Neural cell (in vitro differentiated cells): ENCODE results near the gene RIPK3. TPM values are rescaled to one million over a fixed set of nuclear protein-coding genes. Genes with fewer than 3 reads are reported as not detected.

Experiments used
- H2AFZ ChIP-seq: fragments of 200-600, 300-800 bp; sonication (generic), shearing (Covaris generic); 2 replicates; pipeline ENCODE4 v1.6.0; 2014; ENCODE audit warnings: low read depth, mild to moderate bottlenecking, antibody characterized with exemption, low read length, moderate library complexity
- H3F3A ChIP-seq: fragments of 200-600 bp; shearing (Covaris generic); 2 replicates; pipeline ENCODE4 v1.6.1; 2016; ENCODE audit warnings: mild to moderate bottlenecking, moderate library complexity, mixed read lengths, antibody characterized with exemption, low read length; ENCODE audit not compliant: insufficient read depth, poor library complexity, severe bottlenecking
- H3K27ac ChIP-seq: fragments of 200-600, 300-800 bp; sonication (generic), shearing (Covaris generic); 2 replicates; pipeline ENCODE4 v1.5.1; 2014; ENCODE audit warnings: mild to moderate bottlenecking, low read length, moderate library complexity
- H3K27me3 ChIP-seq: fragments of 300-800, 200-600 bp; sonication (generic), shearing (Covaris generic); 2 replicates; pipeline ENCODE4 v1.6.0; 2014; ENCODE audit warnings: mild to moderate bottlenecking, low read depth, low read length, moderate library complexity; ENCODE audit not compliant: insufficient read depth
- H3K36me3 ChIP-seq: fragments of 300-800, 200-600 bp; sonication (generic), shearing (Covaris generic); 2 replicates; pipeline ENCODE4 v1.5.1; 2014; ENCODE audit warnings: mild to moderate bottlenecking, antibody characterized with exemption, low read length, moderate library complexity; ENCODE audit not compliant: insufficient read depth
- H3K4me2 ChIP-seq: fragments of 300-800, 200-600 bp; sonication (generic), shearing (Covaris generic); 2 replicates; pipeline ENCODE4 v1.6.0; 2014; ENCODE audit warnings: mild to moderate bottlenecking, low read length
- H3K4me3 ChIP-seq: fragments of 300-800, 200-600 bp; sonication (generic), shearing (Covaris generic); 2 replicates; pipeline ENCODE4 v1.5.1; 2014; ENCODE audit warnings: mild to moderate bottlenecking, low read length, moderate library complexity
- H3K79me2 ChIP-seq: fragments of 200-600 bp; shearing (Covaris generic); replicated peaks from 2 replicates; pipeline ENCODE4 v1.6.0; 2014; ENCODE audit warnings: mild to moderate bottlenecking, low read length, moderate library complexity; ENCODE audit not compliant: insufficient read depth
- H3K9ac ChIP-seq: fragments of 300-800, 200-600 bp; sonication (generic), shearing (Covaris generic); 2 replicates; pipeline ENCODE4 v1.6.1; 2016; ENCODE audit warnings: mild to moderate bottlenecking, low read length, mixed read lengths
- H3K9me2 ChIP-seq: fragments of 200-600 bp; shearing (Covaris generic); 2 replicates; pipeline ENCODE4 v1.6.1; 2016; ENCODE audit warnings: mild to moderate bottlenecking, low read length, mixed read lengths; ENCODE audit not compliant: insufficient read depth
- H3K9me3 ChIP-seq: fragments of 200-600, 300-800 bp; sonication (generic), shearing (Covaris generic); 2 replicates; pipeline ENCODE4 v1.6.1; 2016; ENCODE audit warnings: mild to moderate bottlenecking, mixed run types, low read length, moderate library complexity, mixed read lengths
- H4K20me1 ChIP-seq: fragments of 200-600 bp; shearing (Covaris generic); 2 replicates; pipeline ENCODE4 v1.6.1; 2016; ENCODE audit warnings: mild to moderate bottlenecking, mixed run types; ENCODE audit not compliant: insufficient read depth
- EP300 ChIP-seq: fragments of 450-650 bp; conservative IDR thresholded peaks from 2 replicates; pipeline ENCODE4 v1.6.1; 2014; ENCODE audit warnings: antibody characterized with exemption, mild to moderate bottlenecking, moderate library complexity; ENCODE audit not compliant: poor library complexity, severe bottlenecking
- EZH2 ChIP-seq: fragments of 200-600, 300-800 bp; shearing (Covaris generic), sonication (generic); IDR thresholded peaks from 2 replicates; pipeline ENCODE4 v1.6.1; 2014; ENCODE audit warnings: antibody characterized with exemption, low read length, borderline replicate concordance, mild to moderate bottlenecking; ENCODE audit not compliant: insufficient read depth, poor library complexity, severe bottlenecking
- MXI1 ChIP-seq: fragments of 450-650 bp; conservative IDR thresholded peaks from 2 replicates; pipeline ENCODE4 v1.6.1; 2014; ENCODE audit warnings: antibody characterized with exemption, mild to moderate bottlenecking; ENCODE audit not compliant: poor library complexity, severe bottlenecking
- POLR2AphosphoS5 ChIP-seq: IDR thresholded peaks from 2 replicates; pipeline ENCODE4 v1.6.1; 2012
- RAD21 ChIP-seq: fragments of 450-650 bp; conservative IDR thresholded peaks from 2 replicates; pipeline ENCODE4 v1.6.1; 2014; ENCODE audit warnings: antibody characterized with exemption, mild to moderate bottlenecking, moderate library complexity
- SMC3 ChIP-seq: fragments of 450-650 bp; conservative IDR thresholded peaks from 2 replicates; pipeline ENCODE4 v1.6.1; 2014; ENCODE audit warnings: antibody characterized with exemption, mild to moderate bottlenecking, moderate library complexity; ENCODE audit not compliant: poor library complexity
- TAF1 ChIP-seq: IDR thresholded peaks from 2 replicates; pipeline ENCODE4 v1.6.1; 2012; ENCODE audit warnings: low read depth
- polyA plus RNA-seq: library from polyadenylated mRNA; depleted of rRNA; stranded (reverse); fragments of >200 nt; gene quantifications from 2 replicates; pipeline ENCODE4 v1.2.3, GENCODE V29; 2014
- TF ChIP-seq, protein P1 (sequence below): IDR thresholded peaks from 2 replicates; pipeline ENCODE4 v1.6.1; 2012; ENCODE audit warnings: borderline replicate concordance
- TF ChIP-seq, protein P2 (sequence below): fragments of 450-650 bp; IDR thresholded peaks from 2 replicates; pipeline ENCODE4 v1.5.1; 2014; ENCODE audit warnings: antibody characterized with exemption, mild to moderate bottlenecking, moderate library complexity; ENCODE audit not compliant: poor library complexity, severe bottlenecking

Gene RIPK3
- polyA plus RNA-seq, 1 donor from 2014 or later = not detected

DNA sequence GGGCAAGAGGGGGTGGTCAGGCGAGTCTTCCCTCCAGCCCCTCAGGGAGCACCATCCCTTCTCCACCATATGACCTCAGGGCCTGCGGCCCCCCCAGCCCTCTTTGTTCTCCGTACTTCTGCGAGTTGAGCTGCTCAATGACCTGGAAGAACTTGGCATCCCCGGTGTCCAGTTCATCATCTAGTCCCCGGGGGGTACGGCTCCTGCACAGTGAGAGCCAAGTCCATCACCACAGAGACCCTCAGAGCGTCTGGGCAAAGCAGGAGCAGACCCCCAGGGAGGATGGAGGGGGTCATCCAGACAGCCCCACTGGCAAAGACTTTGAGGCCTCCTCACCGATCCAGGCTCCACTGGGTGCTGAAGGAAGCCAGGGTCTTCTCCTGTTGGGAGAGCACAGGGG lies 13.8 kb downstream of the RIPK3 start:
- Histone ChIP-seq H3K9me3 (no peaks in the 10 kb centered on the region), H2AFZ (no peak overlapping the region), H4K20me1 (no peaks in the 10 kb centered on the region), H3K27me3 (peaks cover 8% of the 10 kb centered on the region), H3K79me2 (no peaks in the 10 kb centered on the region), H3K4me2 (no peak overlapping the region), H3K9ac (no peak overlapping the region), H3K36me3 (no peaks in the 10 kb centered on the region), H3K4me3 (no peak overlapping the region), H3F3A (no peaks in the 10 kb centered on the region), H3K27ac (no peak overlapping the region), H3K9me2 (no peaks in the 10 kb centered on the region)
- TF ChIP-seq EZH2 = no peak
- TF ChIP-seq RAD21 = no peak
- no peak for TF ChIP-seq EP300
- TF ChIP-seq TAF1 = no peak
- TF ChIP-seq, protein P1, sequence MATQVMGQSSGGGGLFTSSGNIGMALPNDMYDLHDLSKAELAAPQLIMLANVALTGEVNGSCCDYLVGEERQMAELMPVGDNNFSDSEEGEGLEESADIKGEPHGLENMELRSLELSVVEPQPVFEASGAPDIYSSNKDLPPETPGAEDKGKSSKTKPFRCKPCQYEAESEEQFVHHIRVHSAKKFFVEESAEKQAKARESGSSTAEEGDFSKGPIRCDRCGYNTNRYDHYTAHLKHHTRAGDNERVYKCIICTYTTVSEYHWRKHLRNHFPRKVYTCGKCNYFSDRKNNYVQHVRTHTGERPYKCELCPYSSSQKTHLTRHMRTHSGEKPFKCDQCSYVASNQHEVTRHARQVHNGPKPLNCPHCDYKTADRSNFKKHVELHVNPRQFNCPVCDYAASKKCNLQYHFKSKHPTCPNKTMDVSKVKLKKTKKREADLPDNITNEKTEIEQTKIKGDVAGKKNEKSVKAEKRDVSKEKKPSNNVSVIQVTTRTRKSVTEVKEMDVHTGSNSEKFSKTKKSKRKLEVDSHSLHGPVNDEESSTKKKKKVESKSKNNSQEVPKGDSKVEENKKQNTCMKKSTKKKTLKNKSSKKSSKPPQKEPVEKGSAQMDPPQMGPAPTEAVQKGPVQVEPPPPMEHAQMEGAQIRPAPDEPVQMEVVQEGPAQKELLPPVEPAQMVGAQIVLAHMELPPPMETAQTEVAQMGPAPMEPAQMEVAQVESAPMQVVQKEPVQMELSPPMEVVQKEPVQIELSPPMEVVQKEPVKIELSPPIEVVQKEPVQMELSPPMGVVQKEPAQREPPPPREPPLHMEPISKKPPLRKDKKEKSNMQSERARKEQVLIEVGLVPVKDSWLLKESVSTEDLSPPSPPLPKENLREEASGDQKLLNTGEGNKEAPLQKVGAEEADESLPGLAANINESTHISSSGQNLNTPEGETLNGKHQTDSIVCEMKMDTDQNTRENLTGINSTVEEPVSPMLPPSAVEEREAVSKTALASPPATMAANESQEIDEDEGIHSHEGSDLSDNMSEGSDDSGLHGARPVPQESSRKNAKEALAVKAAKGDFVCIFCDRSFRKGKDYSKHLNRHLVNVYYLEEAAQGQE = no peak
- TF ChIP-seq POLR2AphosphoS5 = no peak
- no peak for TF ChIP-seq MXI1
- TF ChIP-seq, protein P2, sequence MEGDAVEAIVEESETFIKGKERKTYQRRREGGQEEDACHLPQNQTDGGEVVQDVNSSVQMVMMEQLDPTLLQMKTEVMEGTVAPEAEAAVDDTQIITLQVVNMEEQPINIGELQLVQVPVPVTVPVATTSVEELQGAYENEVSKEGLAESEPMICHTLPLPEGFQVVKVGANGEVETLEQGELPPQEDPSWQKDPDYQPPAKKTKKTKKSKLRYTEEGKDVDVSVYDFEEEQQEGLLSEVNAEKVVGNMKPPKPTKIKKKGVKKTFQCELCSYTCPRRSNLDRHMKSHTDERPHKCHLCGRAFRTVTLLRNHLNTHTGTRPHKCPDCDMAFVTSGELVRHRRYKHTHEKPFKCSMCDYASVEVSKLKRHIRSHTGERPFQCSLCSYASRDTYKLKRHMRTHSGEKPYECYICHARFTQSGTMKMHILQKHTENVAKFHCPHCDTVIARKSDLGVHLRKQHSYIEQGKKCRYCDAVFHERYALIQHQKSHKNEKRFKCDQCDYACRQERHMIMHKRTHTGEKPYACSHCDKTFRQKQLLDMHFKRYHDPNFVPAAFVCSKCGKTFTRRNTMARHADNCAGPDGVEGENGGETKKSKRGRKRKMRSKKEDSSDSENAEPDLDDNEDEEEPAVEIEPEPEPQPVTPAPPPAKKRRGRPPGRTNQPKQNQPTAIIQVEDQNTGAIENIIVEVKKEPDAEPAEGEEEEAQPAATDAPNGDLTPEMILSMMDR = no peak
- no peak for TF ChIP-seq SMC3

DNA sequence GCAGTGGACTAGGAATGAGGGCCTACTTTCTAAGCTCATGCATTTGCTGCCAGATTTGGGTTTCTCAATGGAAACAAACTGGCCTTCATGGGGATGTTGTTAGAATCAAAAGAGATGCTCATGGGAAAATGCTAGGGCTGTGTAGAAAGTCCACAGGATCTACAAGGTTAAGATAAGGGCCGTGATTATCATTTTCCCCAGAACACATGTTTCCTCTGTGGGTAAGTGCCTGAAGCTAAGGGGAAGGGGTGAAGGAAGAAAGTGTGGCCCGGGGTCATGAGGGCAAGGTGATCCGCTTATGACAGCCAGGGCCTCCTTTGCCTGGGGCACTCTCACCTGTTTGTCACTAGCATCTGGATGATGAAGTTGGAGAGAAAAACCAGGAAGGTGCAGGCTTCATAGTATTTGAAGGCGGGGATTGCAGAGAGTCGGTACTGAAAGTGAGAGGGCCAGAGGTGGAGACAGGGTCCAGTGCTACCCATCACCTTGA lies 14.7 kb downstream of the RIPK3 start:
- Histone ChIP-seq H3K9me3 (no peaks in the 10 kb centered on the region), H3K27ac (no peak overlapping the region), H3K36me3 (no peaks in the 10 kb centered on the region), H3K27me3 (no peaks in the 10 kb centered on the region), H3K9ac (no peak overlapping the region), H2AFZ (no peak overlapping the region), H3K79me2 (no peaks in the 10 kb centered on the region), H3K4me3 (no peak overlapping the region), H3F3A (no peaks in the 10 kb centered on the region), H3K4me2 (no peak overlapping the region), H3K9me2 (no peaks in the 10 kb centered on the region), H4K20me1 (no peaks in the 10 kb centered on the region)
- TF ChIP-seq EZH2 = no peak
- TF ChIP-seq MXI1 = no peak
- no peak for TF ChIP-seq EP300
- TF ChIP-seq RAD21 = no peak
- TF ChIP-seq, protein P2 = no peak
- TF ChIP-seq TAF1 = no peak
- TF ChIP-seq SMC3 = no peak
- TF ChIP-seq POLR2AphosphoS5 = no peak
- TF ChIP-seq, protein P1 = no peak
